ENCODE data around the gene MBLAC1.

DNA sequence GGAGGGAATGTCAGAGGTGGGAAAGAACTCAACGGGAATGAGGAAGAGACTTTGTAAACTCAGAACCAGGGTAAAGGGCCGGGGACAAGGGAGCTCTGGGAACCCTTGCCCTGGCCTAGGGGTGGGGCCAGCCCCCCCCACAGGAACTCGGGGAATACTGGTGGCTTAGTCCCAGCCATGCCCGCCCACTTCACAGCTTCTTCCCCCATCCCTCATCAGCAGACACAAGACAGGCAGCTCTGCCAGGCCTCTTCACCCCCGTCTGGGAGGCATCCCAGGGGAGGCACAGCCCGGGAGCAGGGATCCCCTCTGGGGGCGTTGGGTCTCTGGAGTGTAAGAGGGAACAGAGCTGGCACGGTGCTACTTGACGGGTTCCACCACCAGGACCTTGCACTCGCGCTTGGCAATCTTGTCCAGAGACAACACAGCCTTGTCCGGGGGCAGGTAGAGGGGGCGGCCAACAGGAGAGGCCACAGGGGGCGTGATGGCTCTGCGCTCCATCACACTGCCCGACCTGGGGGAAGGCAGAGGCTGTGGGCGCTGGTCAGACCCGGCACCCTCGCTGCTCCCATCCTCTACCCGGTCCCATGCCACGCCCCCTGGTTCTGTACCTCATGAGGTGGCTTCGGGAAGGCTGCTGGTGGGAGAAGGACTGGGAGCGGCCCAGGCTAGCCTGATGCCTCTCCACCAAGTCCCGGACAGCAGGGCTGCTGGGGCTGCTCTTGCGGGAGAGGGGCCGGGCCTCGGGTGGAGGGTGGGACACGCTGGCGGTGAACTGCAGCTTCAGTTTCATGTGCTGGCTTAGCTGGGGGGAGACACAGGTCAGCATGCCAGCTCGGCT lies 28.1 kb downstream of the MBLAC1 start:
- TF ChIP-seq GATA2 (IDR thresholded peaks at IDR 0.05; ENCODE audit: low read depth, low read length) (no peak), GATA3 (IDR thresholded peaks at IDR 0.05; ENCODE audit: low read depth, low read length) (no peak)

Measured in SH-SY5Y (cell line).